Activated gamma-delta T cell (primary cell): ENCODE data around the gene SAMD11.
"Not testable (repeated sequence)": the region's sequence is repeated elsewhere in the genome, so short reads cannot be mapped to it uniquely, and the experiment has no call there.

ENCODE experiments used
- DNase-seq: peaks from one replicate; lab custom pipeline; 2025; lab: John Stamatoyannopoulos, UW
- total RNA-seq, 2 donors: gene quantifications; one replicate each; lab custom pipeline; 2026; lab: John Stamatoyannopoulos, UW

The SAMD11 gene
- 0.36 to 0.65 reads per million in 2 donors for total RNA-seq

GRCh38 chr1:923131-923990 is at the start of gene SAMD11:
Gene SAMD11, plus strand, starts transcription at chr1:923923. Its CDS starts 509 bp downstream, at chr1:924432.
- DNase-seq: peak; percentile 58

- not testable (repeated sequence) for DNase-seq
Measured at GRCh38 chr1:876428-877208, 47.1 kb upstream of the SAMD11 start.

- not testable (repeated sequence) for DNase-seq
Measured at GRCh38 chr1:877209-877986, 46.3 kb upstream of the SAMD11 start.

GRCh38 chr1:880511-880910 is 43.2 kb upstream of the SAMD11 start:
- not testable (repeated sequence) for DNase-seq

- not testable (repeated sequence) for DNase-seq
Measured at GRCh38 chr1:880915-881314, 42.8 kb upstream of the SAMD11 start.

GRCh38 chr1:886311-886710 is 37.4 kb upstream of the SAMD11 start:
- DNase-seq: no peak

- no peak for DNase-seq
Measured at GRCh38 chr1:886760-887159, 37.0 kb upstream of the SAMD11 start.

- DNase-seq: no peak
Measured at GRCh38 chr1:888297-888696, 35.4 kb upstream of the SAMD11 start.

GRCh38 chr1:889774-890173 is 33.9 kb upstream of the SAMD11 start:
- DNase-seq: not testable (repeated sequence)

GRCh38 chr1:890234-890633 is 33.5 kb upstream of the SAMD11 start:
- DNase-seq: not testable (repeated sequence)

GRCh38 chr1:890661-891060 is 33.1 kb upstream of the SAMD11 start:
- DNase-seq: no peak

GRCh38 chr1:897226-897625 is 26.5 kb upstream of the SAMD11 start:
- DNase-seq: no peak

GRCh38 chr1:897951-898350 is 25.8 kb upstream of the SAMD11 start:
- not testable (repeated sequence) for DNase-seq

GRCh38 chr1:899636-900317 is 23.9 kb upstream of the SAMD11 start:
- DNase-seq: no peak

GRCh38 chr1:901108-901859 is 22.4 kb upstream of the SAMD11 start:
- DNase-seq: no peak

GRCh38 chr1:902802-903201 is 20.9 kb upstream of the SAMD11 start:
- no peak for DNase-seq

- DNase-seq: no peak
Measured at GRCh38 chr1:903305-903704, 20.4 kb upstream of the SAMD11 start.

- no peak for DNase-seq
Measured at GRCh38 chr1:903721-904271, 19.9 kb upstream of the SAMD11 start.

GRCh38 chr1:904310-904950 is 19.3 kb upstream of the SAMD11 start:
- peak; percentile 73 for DNase-seq
